ENCODE results near the gene GFER. TPM values are rescaled to one million over a fixed set of nuclear protein-coding genes. Genes with fewer than 3 reads are reported as not detected.
A peak's percentile ranks its signal among the peaks of the same experiment; 100 is the strongest.

The GFER gene
- total RNA-seq, 1 donor from 2014 or later = 23.1 TPM

DNA sequence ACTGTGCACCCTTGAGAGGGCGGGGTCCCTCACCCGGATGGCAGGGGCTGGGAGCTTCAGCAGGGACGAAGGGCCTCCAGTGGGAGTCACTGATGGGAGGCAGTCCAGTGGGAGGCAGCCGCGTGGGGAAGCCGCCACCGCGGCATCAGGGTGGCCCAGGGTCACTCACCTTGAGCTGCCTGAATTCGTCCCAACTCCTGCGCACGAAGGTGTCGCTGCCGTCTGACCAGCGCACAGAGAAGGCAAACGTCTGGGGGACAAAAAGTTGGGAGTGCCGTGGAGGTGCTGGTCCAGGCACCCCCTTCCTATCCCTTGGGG, 3.3 kb upstream of the GFER start:
- H3K9me3 ChIP-seq = no peaks in the 10 kb centered on the region
- ATAC-seq (no peak), DNase-seq (no peak)

DNA sequence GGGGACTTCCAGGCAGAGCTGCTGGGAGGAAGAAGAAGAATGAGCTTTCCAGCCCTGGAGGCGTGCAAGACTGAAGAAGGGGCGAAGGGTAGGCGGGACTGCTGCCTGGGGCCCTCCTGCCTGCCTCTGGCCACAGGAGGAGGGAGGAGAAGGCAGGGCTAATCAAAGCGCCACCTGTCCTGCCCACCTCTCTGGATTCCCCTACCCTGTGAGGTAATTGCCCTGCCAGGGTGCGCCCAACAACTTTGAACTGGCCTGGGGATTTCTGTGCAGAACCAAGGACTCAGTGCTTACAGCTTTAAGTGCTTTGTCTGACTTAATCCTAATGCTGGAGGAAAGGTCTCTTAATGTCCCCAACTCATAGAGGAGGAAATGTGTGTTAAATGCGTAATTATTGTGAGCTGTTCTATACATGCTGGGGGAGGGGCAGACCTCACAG, 2.6 kb upstream of the GFER start, which contains the start of gene NOXO1:
Gene NOXO1 (minus strand): TSS at position 72 of the 439 bp plus-strand sequence. CDS start 290 bp downstream, outside the sequence.
- TF ChIP-seq, protein P1, sequence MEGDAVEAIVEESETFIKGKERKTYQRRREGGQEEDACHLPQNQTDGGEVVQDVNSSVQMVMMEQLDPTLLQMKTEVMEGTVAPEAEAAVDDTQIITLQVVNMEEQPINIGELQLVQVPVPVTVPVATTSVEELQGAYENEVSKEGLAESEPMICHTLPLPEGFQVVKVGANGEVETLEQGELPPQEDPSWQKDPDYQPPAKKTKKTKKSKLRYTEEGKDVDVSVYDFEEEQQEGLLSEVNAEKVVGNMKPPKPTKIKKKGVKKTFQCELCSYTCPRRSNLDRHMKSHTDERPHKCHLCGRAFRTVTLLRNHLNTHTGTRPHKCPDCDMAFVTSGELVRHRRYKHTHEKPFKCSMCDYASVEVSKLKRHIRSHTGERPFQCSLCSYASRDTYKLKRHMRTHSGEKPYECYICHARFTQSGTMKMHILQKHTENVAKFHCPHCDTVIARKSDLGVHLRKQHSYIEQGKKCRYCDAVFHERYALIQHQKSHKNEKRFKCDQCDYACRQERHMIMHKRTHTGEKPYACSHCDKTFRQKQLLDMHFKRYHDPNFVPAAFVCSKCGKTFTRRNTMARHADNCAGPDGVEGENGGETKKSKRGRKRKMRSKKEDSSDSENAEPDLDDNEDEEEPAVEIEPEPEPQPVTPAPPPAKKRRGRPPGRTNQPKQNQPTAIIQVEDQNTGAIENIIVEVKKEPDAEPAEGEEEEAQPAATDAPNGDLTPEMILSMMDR (IDR thresholded peaks at IDR 0.05) = no peak
- H3K27me3 ChIP-seq = peaks cover 42% of the 10 kb centered on the region
- peaks cover 19% of the 10 kb centered on the region for H3K4me1 ChIP-seq
- H3K9me3 ChIP-seq = no peaks in the 10 kb centered on the region
- H3K27ac ChIP-seq = no peak within 1 kb of the TSS
- DNase-seq (no peak), ATAC-seq (no peak)
- intact Hi-C loops (cut with DNase I) = no loop called here
- H3K4me3 ChIP-seq = peak within 1 kb of the TSS; percentile 39
- peaks cover 33% of the 10 kb centered on the region for H3K36me3 ChIP-seq

More for the DNA sequence above, 3.3 kb upstream of the GFER start:
- H3K4me1 ChIP-seq = peaks cover 19% of the 10 kb centered on the region
- no peak overlapping the region for H3K4me3 ChIP-seq
- H3K27me3 ChIP-seq = peaks cover 42% of the 10 kb centered on the region
- H3K27ac ChIP-seq = no peak overlapping the region
- peaks cover 33% of the 10 kb centered on the region for H3K36me3 ChIP-seq
- intact Hi-C loops (cut with DNase I) = no loop called here
- TF ChIP-seq, protein P1 (IDR thresholded peaks at IDR 0.05) = no peak

DNA sequence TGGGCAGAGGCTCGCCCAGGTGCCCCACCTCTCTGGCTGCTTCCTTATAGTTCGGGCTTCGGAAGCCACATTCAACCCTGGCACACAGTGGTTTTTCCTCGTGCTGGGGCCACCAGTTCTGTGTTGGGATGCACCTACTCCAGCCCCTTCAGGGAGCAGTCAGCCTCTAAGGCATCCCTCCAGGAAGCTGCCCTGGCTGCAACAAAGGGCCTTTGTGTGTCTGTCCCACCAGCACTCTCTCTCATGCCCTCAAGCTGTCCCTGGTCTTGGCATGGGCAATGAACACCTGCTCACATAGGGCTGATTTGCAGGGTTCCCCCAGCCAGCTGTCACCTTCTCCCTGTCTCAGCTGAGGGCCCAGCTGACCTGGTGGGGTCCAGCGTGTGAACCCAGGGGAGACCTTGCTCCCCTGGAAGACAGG, 2.0 kb upstream of the GFER start:
- Histone ChIP-seq H3K27me3 (peaks cover 42% of the 10 kb centered on the region), H3K27ac (no peak overlapping the region), H3K9me3 (no peaks in the 10 kb centered on the region), H3K4me3 (no peak overlapping the region), H3K36me3 (peaks cover 32% of the 10 kb centered on the region), H3K4me1 (peaks cover 19% of the 10 kb centered on the region)
- ATAC-seq (no peak), DNase-seq (no peak)
- intact Hi-C loops (cut with DNase I) = no loop called here
- TF ChIP-seq, protein P1 (IDR thresholded peaks at IDR 0.05) = no peak

DNA sequence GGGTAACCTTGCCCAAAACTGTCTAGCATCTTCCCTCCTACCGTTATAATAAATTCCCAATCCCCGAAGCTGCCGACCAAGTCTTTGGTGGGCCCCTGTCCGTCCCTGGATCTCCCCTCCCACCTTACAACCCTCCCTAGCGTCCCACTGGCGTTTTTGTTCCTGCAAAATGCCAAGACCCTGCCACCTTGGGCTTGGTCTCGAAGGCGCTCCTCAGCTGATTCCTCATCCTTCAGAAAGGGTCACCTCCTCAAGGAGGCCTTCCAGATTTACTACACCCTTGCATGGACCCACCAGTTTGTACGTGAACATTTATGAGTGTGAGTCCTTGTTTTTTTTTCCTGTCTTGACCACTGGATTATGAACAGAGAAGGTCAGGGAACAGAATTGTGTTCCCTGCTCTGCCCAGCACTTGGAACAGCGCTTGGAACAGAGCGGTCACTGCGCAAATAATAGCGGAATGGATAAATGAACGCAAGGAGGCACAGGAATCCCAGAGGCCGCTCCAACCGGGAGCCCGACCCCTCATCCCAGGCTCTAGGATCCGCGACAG, 926 bp upstream of the GFER start:
- no peak for ATAC-seq
- peak overlapping the region; percentile 87 for H3K27ac ChIP-seq

DNA sequence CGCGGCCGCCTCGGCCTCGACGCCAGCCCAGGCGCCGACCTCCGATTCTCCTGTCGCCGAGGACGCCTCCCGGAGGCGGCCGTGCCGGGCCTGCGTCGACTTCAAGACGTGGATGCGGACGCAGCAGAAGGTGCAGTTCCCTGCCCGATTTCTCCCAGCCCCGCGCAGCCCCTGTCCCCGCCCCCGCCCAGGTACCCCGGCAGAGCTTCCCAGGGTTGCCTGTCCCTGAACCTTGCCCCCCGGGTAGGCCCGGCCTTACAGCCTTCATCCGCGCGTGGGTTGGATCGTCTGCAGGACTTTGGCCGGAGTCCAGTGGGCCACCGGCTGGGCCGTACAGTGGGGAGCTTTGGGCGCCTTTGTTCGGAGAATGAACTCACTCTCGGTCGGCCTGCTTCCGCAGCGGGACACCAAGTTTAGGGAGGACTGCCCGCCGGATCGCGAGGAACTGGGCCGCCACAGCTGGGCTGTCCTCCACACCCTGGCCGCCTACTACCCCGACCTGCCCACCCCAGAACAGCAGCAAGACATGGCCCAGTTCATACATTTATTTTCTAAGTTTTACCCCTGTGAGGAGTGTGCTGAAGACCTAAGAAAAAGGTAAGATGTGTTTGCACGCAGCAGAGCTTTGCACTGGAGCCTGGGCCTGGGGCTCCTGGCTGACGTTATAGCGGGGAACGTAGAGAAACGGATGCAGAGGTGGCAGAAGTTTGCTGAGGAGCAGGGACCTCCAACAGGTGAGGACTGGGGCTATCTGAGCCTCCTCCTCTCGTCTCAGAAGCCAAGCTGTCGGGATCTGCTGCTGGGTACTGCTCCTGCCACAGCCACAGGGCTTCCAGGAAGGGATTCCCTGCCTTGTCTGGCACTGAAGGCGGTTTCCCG, 593 bp downstream of the GFER start:
- DNase-seq (no peak), ATAC-seq (peak; percentile 0)
- H3K9me3 ChIP-seq = no peaks in the 10 kb centered on the region
- peaks cover 20% of the 10 kb centered on the region for H3K36me3 ChIP-seq
- TF ChIP-seq, protein P1 (IDR thresholded peaks at IDR 0.05) = no peak
- peaks cover 35% of the 10 kb centered on the region for H3K27me3 ChIP-seq
- peak overlapping the region; percentile 89 for H3K4me3 ChIP-seq
- intact Hi-C loops (cut with DNase I) = no loop called here
- peak overlapping the region; percentile 87 for H3K27ac ChIP-seq
- peaks cover 19% of the 10 kb centered on the region for H3K4me1 ChIP-seq

More for the DNA sequence above, 926 bp upstream of the GFER start:
- Histone ChIP-seq H3K36me3 (peaks cover 25% of the 10 kb centered on the region), H3K9me3 (no peaks in the 10 kb centered on the region), H3K4me3 (peak overlapping the region; percentile 89), H3K27me3 (peaks cover 39% of the 10 kb centered on the region), H3K4me1 (peaks cover 19% of the 10 kb centered on the region)
- TF ChIP-seq, protein P1 (IDR thresholded peaks at IDR 0.05) = no peak
- no peak for DNase-seq
- intact Hi-C loops (cut with DNase I) = no loop called here
